Chondrocyte (in vitro differentiated cells): ENCODE measurements around the gene ADGRL3. TPM values are rescaled to one million over a fixed set of nuclear protein-coding genes. Genes with fewer than 3 reads are reported as not detected.

Experiments
- DNase-seq: peaks from one replicate; pipeline ENCODE4 v3.0.0; 2021; ENCODE audit warnings: mixed read lengths, low spot score
- H3K27ac Mint-ChIP-seq: one replicate; pipeline ENCODE4 v1.8.0; 2021; ENCODE audit warnings: mild to moderate bottlenecking, moderate library complexity, mixed read lengths; ENCODE audit not compliant: unreplicated experiment
- H3K27me3 Mint-ChIP-seq: 2 replicates; pipeline ENCODE4 v1.8.0; 2021; ENCODE audit warnings: low read depth, mixed read lengths
- H3K36me3 Mint-ChIP-seq: 2 replicates; pipeline ENCODE4 v1.8.0; 2021; ENCODE audit warnings: low read depth, mixed read lengths
- H3K4me1 Mint-ChIP-seq: 2 replicates; pipeline ENCODE4 v1.8.0; 2021; ENCODE audit warnings: low read depth, mild to moderate bottlenecking, mixed read lengths
- H3K4me3 Mint-ChIP-seq: one replicate; pipeline ENCODE4 v1.8.0; 2021; ENCODE audit warnings: mild to moderate bottlenecking, moderate library complexity, mixed read lengths; ENCODE audit not compliant: unreplicated experiment
- H3K9me3 Mint-ChIP-seq: 2 replicates; pipeline ENCODE4 v1.8.0; 2021; ENCODE audit warnings: low read depth, mixed read lengths
- total RNA-seq: library from RNA; stranded (reverse); gene quantifications from 3 replicates; pipeline ENCODE4 v1.2.1, GENCODE V29; 2021
- TF ChIP-seq, protein P1 (sequence below): fragments of 200-600 bp; sonication (generic); IDR thresholded peaks from 2 replicates; pipeline ENCODE4 v1.5.0; 2021; ENCODE audit warnings: antibody characterized with exemption, mild to moderate bottlenecking, moderate library complexity

The ADGRL3 gene
- total RNA-seq, 1 donor from 2014 or later: 11.6 TPM

DNA sequence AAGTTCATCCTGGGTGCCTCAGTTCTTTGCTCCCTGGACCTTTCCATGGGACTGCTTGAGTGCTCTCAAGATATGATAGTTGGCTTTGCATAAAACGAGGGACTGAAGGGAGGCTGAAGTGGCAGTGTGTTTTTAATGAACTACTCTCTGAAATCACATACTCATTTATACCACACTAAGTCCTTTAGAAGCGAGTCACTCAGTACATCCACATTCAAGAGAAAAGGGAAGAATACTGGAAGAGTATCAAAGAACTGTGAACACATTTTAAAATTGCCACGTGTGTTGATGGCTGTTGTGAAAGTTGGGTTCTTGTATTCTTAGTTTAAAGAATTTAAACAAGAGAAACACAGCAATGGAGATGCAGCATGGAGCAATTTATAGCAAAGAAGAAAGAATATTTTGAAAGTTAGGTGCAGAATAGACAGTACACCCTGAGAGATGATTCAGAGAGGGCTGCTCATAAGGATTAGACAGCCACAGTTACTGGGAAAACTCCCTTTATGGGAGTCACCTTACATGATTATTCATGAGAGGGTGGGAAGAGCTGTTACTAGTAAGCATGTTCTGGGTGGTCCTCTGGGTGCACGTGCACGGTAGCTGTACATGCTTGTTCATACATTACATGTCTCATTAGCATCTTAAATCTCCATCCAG is 380.7 kb downstream of the ADGRL3 start:
- no peak for DNase-seq

DNA sequence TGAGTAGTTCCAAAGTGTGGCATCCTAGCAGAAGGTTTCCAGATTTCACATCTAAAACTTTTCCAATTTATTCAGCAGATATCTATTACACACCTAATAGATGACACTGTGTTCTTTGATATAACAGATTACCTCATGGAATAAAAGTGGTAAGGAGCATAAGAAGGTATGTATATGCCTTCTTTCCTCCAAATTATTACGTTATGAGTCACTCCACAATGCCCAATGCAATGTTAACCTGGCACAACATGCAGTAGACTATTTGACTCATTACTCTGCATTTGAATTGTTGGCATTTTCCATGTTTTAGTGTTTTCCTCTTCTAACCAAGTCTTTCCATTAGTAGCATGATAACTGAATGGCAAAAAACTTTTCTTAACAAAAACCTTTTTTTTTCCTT is 383.6 kb downstream of the ADGRL3 start:
- H3K9me3 Mint-ChIP-seq: no peaks in the 10 kb centered on the region
- no peak for DNase-seq
- no peak overlapping the region for H3K4me3 Mint-ChIP-seq
- H3K27me3 Mint-ChIP-seq: no peaks in the 10 kb centered on the region
- H3K4me1 Mint-ChIP-seq: peaks cover 14% of the 10 kb centered on the region
- H3K36me3 Mint-ChIP-seq: peaks cover 1% of the 10 kb centered on the region
- no peak overlapping the region for H3K27ac Mint-ChIP-seq
- TF ChIP-seq, protein P1, sequence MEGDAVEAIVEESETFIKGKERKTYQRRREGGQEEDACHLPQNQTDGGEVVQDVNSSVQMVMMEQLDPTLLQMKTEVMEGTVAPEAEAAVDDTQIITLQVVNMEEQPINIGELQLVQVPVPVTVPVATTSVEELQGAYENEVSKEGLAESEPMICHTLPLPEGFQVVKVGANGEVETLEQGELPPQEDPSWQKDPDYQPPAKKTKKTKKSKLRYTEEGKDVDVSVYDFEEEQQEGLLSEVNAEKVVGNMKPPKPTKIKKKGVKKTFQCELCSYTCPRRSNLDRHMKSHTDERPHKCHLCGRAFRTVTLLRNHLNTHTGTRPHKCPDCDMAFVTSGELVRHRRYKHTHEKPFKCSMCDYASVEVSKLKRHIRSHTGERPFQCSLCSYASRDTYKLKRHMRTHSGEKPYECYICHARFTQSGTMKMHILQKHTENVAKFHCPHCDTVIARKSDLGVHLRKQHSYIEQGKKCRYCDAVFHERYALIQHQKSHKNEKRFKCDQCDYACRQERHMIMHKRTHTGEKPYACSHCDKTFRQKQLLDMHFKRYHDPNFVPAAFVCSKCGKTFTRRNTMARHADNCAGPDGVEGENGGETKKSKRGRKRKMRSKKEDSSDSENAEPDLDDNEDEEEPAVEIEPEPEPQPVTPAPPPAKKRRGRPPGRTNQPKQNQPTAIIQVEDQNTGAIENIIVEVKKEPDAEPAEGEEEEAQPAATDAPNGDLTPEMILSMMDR: no peak

More for the DNA sequence above, 380.7 kb downstream of the ADGRL3 start:
- TF ChIP-seq, protein P1: no peak
- Mint-ChIP-seq H3K36me3 (no peaks in the 10 kb centered on the region), H3K4me1 (peaks cover 11% of the 10 kb centered on the region), H3K9me3 (no peaks in the 10 kb centered on the region), H3K27ac (no peak overlapping the region), H3K27me3 (no peaks in the 10 kb centered on the region), H3K4me3 (no peak overlapping the region)

DNA sequence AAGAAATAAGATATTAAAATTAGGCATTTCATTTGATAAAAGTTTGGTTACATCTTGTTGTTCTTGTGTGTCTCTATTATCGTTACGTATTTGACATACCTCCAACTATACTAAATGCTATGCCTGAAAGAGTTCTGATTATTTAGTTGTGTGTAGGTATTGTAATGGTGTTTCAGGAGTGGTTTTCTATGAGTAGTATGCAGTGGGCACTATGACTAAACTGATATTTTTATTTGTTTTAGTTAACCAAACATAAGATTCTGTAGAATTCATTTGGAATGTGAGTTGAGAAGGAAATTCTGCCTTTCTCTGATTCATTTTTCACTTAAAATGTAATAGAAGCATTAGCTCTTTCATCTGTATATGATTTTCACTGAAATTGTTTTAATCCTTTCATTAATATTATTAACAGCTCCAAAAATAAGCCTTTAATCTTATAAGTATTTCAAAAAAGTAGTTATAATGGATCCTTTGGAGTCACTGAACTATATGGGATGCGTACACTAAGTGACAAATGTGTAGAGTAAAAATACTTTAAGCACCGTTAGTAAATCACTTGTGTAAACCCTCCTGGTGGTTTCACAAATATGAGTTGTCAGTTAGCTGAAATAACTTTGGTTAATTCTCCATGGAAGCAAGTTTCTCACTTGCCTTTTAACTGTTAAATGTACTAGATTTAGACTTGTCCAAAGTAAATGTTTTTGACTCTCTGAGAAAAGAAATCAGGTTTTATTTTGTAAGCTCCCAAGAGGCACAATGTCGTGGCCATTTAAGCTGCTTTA is 388.7 kb downstream of the ADGRL3 start:
- Mint-ChIP-seq H3K27ac (no peak overlapping the region), H3K9me3 (no peaks in the 10 kb centered on the region), H3K4me3 (no peak overlapping the region), H3K27me3 (no peaks in the 10 kb centered on the region), H3K4me1 (peaks cover 10% of the 10 kb centered on the region), H3K36me3 (peaks cover 1% of the 10 kb centered on the region)
- DNase-seq: no peak
- TF ChIP-seq, protein P1: no peak

DNA sequence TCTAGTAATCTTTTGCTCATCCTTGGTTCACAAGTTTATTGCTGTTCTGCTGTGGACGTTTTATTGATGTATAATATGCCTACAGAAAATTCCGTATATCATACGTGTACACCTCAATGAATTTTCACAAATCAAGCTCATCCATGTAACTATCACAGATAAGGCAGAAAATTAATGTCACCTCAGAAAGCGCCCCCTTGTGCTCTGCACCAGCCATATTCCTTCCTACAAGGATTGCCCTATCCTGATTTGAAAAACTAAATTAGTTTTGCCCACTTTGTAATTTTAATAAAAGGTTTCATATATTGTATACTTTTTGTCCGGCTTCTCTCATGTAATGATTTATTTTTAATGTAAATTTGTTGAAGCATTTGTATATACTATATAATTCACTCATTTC is 390.8 kb downstream of the ADGRL3 start:
- peaks cover 8% of the 10 kb centered on the region for H3K4me1 Mint-ChIP-seq
- TF ChIP-seq, protein P1: peak; percentile 30
- no peak for DNase-seq
- H3K36me3 Mint-ChIP-seq: peaks cover 1% of the 10 kb centered on the region
- no peak overlapping the region for H3K4me3 Mint-ChIP-seq
- no peak overlapping the region for H3K27ac Mint-ChIP-seq
- H3K27me3 Mint-ChIP-seq: no peaks in the 10 kb centered on the region
- no peaks in the 10 kb centered on the region for H3K9me3 Mint-ChIP-seq

DNA sequence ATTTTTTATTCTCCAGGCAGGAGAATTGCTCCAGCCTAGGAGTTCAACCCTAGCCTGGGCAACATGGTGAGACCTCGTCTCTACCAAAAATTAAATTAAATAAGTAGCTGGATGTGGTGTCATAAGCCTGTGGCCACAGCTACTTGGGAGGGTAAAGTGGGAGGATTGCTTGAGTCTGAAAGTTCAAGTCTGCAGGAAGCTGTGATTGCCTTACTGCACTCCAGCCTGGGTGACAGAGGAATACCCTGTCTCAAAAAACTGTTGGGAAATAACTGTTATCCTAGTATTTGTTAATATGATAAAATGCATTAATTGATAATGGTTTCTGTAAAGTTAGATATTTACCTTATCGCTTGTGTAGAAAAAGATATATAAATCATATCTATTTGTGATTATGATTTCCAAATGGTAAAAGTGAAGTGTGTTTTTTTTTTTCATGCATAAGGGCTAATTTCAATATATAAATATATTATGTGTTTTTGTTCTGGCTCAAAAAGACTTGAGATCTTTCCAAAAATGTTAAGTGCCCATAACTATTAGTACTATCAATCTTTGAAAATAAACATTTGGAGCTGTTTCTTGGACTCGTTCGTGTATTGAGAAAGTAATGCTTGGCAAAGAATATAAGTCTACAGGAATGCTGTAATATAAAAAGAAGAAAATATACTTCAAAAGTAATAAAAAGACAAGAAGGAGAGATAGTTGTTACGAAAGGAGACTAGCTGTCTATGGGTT is 396.6 kb downstream of the ADGRL3 start:
- no peaks in the 10 kb centered on the region for H3K36me3 Mint-ChIP-seq
- no peak for DNase-seq
- no peak overlapping the region for H3K27ac Mint-ChIP-seq
- H3K4me1 Mint-ChIP-seq: no peaks in the 10 kb centered on the region
- no peaks in the 10 kb centered on the region for H3K27me3 Mint-ChIP-seq
- H3K4me3 Mint-ChIP-seq: no peak overlapping the region
- TF ChIP-seq, protein P1: no peak
- H3K9me3 Mint-ChIP-seq: no peaks in the 10 kb centered on the region
